H9 (cell line): ENCODE data around the gene CLIC6. TPM values are rescaled to one million over a fixed set of nuclear protein-coding genes. Genes with fewer than 3 reads are reported as not detected.

Experiments used
- DNase-seq: peaks from one replicate; pipeline ENCODE4 v3.0.0-alpha.2; 2017
- H2AFZ ChIP-seq: one replicate; pipeline ENCODE4 v1.6.1; 2013; ENCODE audit warnings: mild to moderate bottlenecking, low read length, control low read depth, moderate library complexity
- H2AK5ac ChIP-seq: 2 replicates; pipeline ENCODE4 v1.6.1; 2013; ENCODE audit warnings: low read length, control low read depth, mixed read lengths; ENCODE audit not compliant: insufficient read length
- H2BK120ac ChIP-seq: one replicate; pipeline ENCODE4 v1.6.1; 2013; ENCODE audit warnings: low read depth, mild to moderate bottlenecking, low read length, control low read depth, inconsistent platforms; ENCODE audit not compliant: poor library complexity, severe bottlenecking
- H2BK12ac ChIP-seq: 2 replicates; pipeline ENCODE4 v1.6.1; 2013; ENCODE audit warnings: low read length, control low read depth, mixed read lengths, low read depth; ENCODE audit not compliant: insufficient read length
- H2BK15ac ChIP-seq: 2 replicates; pipeline ENCODE4 v1.6.1; 2013; ENCODE audit warnings: low read depth, low read length, control low read depth
- H2BK20ac ChIP-seq: one replicate; pipeline ENCODE4 v1.6.1; 2013; ENCODE audit warnings: low read depth, mild to moderate bottlenecking, low read length, control low read depth, inconsistent platforms; ENCODE audit not compliant: poor library complexity, severe bottlenecking
- H2BK5ac ChIP-seq: 2 replicates; pipeline ENCODE4 v1.6.1; 2013; ENCODE audit warnings: low read length, control low read depth, mixed read lengths; ENCODE audit not compliant: insufficient read length
- H3K14ac ChIP-seq: 2 replicates; pipeline ENCODE4 v1.6.1; 2013; ENCODE audit warnings: low read length, control low read depth; ENCODE audit not compliant: insufficient read depth
- H3K18ac ChIP-seq: 2 replicates; pipeline ENCODE4 v1.6.1; 2013; ENCODE audit warnings: low read depth, mild to moderate bottlenecking, mixed read lengths, low read length, control low read depth; ENCODE audit not compliant: insufficient read length
- H3K23ac ChIP-seq: 2 replicates; pipeline ENCODE4 v1.6.1; 2013; ENCODE audit warnings: low read length, control low read depth, mixed read lengths, low read depth; ENCODE audit not compliant: insufficient read length
- H3K23me2 ChIP-seq: 2 replicates; pipeline ENCODE4 v1.6.1; 2013; ENCODE audit warnings: low read depth, mild to moderate bottlenecking, mixed read lengths, low read length, control low read depth; ENCODE audit not compliant: insufficient read length, poor library complexity, severe bottlenecking
- H3K27ac ChIP-seq: 2 replicates; pipeline ENCODE4 v1.5.1; 2013; ENCODE audit warnings: low read length, control low read depth, mixed read lengths, low read depth; ENCODE audit not compliant: insufficient read length
- H3K27me3 ChIP-seq: 2 replicates; pipeline ENCODE4 v1.6.1; 2013; ENCODE audit warnings: low read length, control low read depth, inconsistent platforms; ENCODE audit not compliant: insufficient read depth
- H3K4ac ChIP-seq: 2 replicates; pipeline ENCODE4 v1.6.1; 2013; ENCODE audit warnings: low read depth, mild to moderate bottlenecking, control low read depth, inconsistent platforms, low read length, moderate library complexity
- H3K4me1 ChIP-seq: 2 replicates; pipeline ENCODE4 v1.6.1; 2013; ENCODE audit warnings: low read length, control low read depth, inconsistent platforms; ENCODE audit not compliant: insufficient read depth
- H3K4me2 ChIP-seq: 2 replicates; pipeline ENCODE4 v1.6.1; 2013; ENCODE audit warnings: low read length, control low read depth, mixed read lengths; ENCODE audit not compliant: insufficient read length, insufficient read depth
- H3K56ac ChIP-seq: 2 replicates; pipeline ENCODE4 v1.6.1; 2013; ENCODE audit warnings: low read depth, mild to moderate bottlenecking, mixed read lengths, low read length, control low read depth; ENCODE audit not compliant: insufficient read length
- H3K79me1 ChIP-seq: 2 replicates; pipeline ENCODE4 v1.6.1; 2013; ENCODE audit warnings: low read depth, mild to moderate bottlenecking, moderate library complexity, low read length, control low read depth, inconsistent platforms; ENCODE audit not compliant: insufficient read depth, poor library complexity, severe bottlenecking
- H3K79me2 ChIP-seq: 2 replicates; pipeline ENCODE4 v1.6.1; 2013; ENCODE audit warnings: low read length, control low read depth, inconsistent platforms; ENCODE audit not compliant: insufficient read depth
- H3K9ac ChIP-seq: 2 replicates; pipeline ENCODE4 v1.6.1; 2013; ENCODE audit warnings: low read length, control low read depth, mixed read lengths; ENCODE audit not compliant: insufficient read length; ENCODE audit errors: extremely low read depth
- H3K9me3 ChIP-seq: one replicate; pipeline ENCODE4 v1.6.1; 2013; ENCODE audit warnings: low read depth, low read length, inconsistent platforms; ENCODE audit not compliant: control insufficient read depth
- H3T11ph ChIP-seq: one replicate; pipeline ENCODE4 v1.6.1; 2013; ENCODE audit warnings: mild to moderate bottlenecking, low read length, control low read depth, inconsistent platforms
- H4K20me1 ChIP-seq: one replicate; pipeline ENCODE4 v1.6.1; 2013; ENCODE audit not compliant: control insufficient read depth, insufficient read length, insufficient read depth
- H4K5ac ChIP-seq: 2 replicates; pipeline ENCODE4 v1.6.1; 2013; ENCODE audit warnings: low read depth, mild to moderate bottlenecking, mixed read lengths, low read length, control low read depth; ENCODE audit not compliant: insufficient read length
- H4K8ac ChIP-seq: replicated peaks from 2 replicates; pipeline ENCODE4 v1.6.1; 2013; ENCODE audit warnings: low read length, control low read depth, mixed read lengths, low read depth; ENCODE audit not compliant: insufficient read length
- H4K91ac ChIP-seq: 2 replicates; pipeline ENCODE4 v1.6.1; 2013; ENCODE audit warnings: low read depth, mild to moderate bottlenecking, moderate library complexity, mixed read lengths, low read length, control low read depth; ENCODE audit not compliant: insufficient read length
- H3K27ac Mint-ChIP-seq, 3 experiments: 2 replicates in 2 of 3; 3 replicates in 1 of 3; pipeline ENCODE4 v1.8.0; 2020 to 2021; ENCODE audit warnings: mixed read lengths in 3 of 3, mild to moderate bottlenecking in 1 of 3, moderate library complexity in 1 of 3
- H3K27me3 Mint-ChIP-seq: 2 replicates; pipeline ENCODE4 v1.8.0; 2021; ENCODE audit warnings: low read depth, mild to moderate bottlenecking, moderate library complexity, mixed read lengths
- H3K36me3 Mint-ChIP-seq, 3 experiments: 2 replicates in 2 of 3; 3 replicates in 1 of 3; pipeline ENCODE4 v1.8.0; 2020 to 2021; ENCODE audit warnings: low read depth in 3 of 3, mixed read lengths in 3 of 3; ENCODE audit not compliant: insufficient read depth in 1 of 3
- H3K4me1 Mint-ChIP-seq, 2 experiments: 2 replicates each; pipeline ENCODE4 v1.8.0; 2020; ENCODE audit warnings: mixed read lengths in 2 of 2
- H3K4me3 Mint-ChIP-seq, 2 experiments: 2 replicates in 1 of 2; 3 replicates in 1 of 2; pipeline ENCODE4 v1.8.0; 2020 to 2021; ENCODE audit warnings: mild to moderate bottlenecking in 2 of 2, mixed read lengths in 2 of 2, moderate library complexity in 1 of 2
- H3K9me3 Mint-ChIP-seq, 2 experiments: 2 replicates in 1 of 2; 3 replicates in 1 of 2; pipeline ENCODE4 v1.8.0; 2020; ENCODE audit warnings: mild to moderate bottlenecking in 2 of 2, mixed read lengths in 2 of 2, moderate library complexity in 1 of 2
- WGBS: extraction: QIAGEN DNeasy Blood & Tissue Kit; methylation state at CpG from one replicate; pipeline ENCODE4 v1.1.7; 2013; ENCODE audit warnings: missing lambda C conversion rate, low lambda C conversion rate, mixed read lengths; ENCODE audit not compliant: insufficient read length; ENCODE audit errors: extremely low coverage; 5-methylcytosine and 5-hydroxymethylcytosine counted together
- total RNA-seq: library from RNA; stranded (reverse); gene quantifications from 2 replicates; pipeline ENCODE4 v1.2.1, GENCODE V29; 2021
- TF ChIP-seq, protein P1 (sequence below): fragments of 200-600 bp; sonication (generic); conservative IDR thresholded peaks from 3 replicates; pipeline ENCODE4 v1.8.0; 2021; ENCODE audit warnings: antibody characterized with exemption, mild to moderate bottlenecking

Gene CLIC6
- total RNA-seq, 1 experiment from 2014 or later: 1.3 TPM

DNA sequence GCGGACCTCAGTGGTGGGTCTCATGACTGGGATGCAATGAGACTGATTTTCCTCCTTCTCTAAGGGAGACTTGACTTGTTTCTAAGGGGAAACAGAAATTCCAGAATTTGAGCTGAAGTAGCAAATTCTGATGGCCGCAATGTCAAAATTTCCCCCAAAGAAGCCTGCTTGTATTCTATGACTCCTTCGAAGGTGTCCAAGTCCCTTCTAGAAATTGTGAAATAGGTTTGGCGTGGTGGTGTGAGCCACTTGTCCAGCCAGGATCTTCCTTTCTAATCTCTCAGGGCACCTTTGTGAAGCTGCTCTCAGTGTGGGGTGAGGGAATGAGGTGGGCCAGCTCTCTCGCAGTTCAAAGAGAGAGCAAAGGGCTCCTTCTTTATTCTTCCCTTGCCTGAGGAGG lies 19.9 kb downstream of the CLIC6 start:
- Mint-ChIP-seq H3K9me3 (peaks cover 2 to 3% of the 10 kb centered on the region in 2 experiments; a peak in 4 of 5 replicates), H3K4me3 (no peak overlapping the region), H3K36me3 (0 out of 7 replicates have a peak, but pooled peaks cover 0 to 3% (median 0%) of the 10 kb centered on the region in 3 experiments), H3K27me3 (no peaks in the 10 kb centered on the region; the same call in 1 of the 2 replicates), H3K4me1 (peaks cover 18 to 19% of the 10 kb centered on the region in 2 experiments), H3K27ac (no peak overlapping the region)
- Histone ChIP-seq H2BK20ac (no peak overlapping the region), H3K56ac (no peak overlapping the region), H2BK12ac (no peak overlapping the region), H4K91ac (no peak overlapping the region), H4K8ac (no peak overlapping the region), H2AK5ac (no peak overlapping the region), H3K23ac (no peak overlapping the region), H3K18ac (no peak overlapping the region), H3T11ph (no peak overlapping the region), H2AFZ (no peak overlapping the region), H3K9me3 (no peaks in the 10 kb centered on the region), H3K4ac (no peak overlapping the region), H3K9ac (no peak overlapping the region), H2BK5ac (no peak overlapping the region), H3K4me1 (peaks cover 4% of the 10 kb centered on the region; the same call in 1 of the 2 replicates), H3K79me2 (no peaks in the 10 kb centered on the region), H3K14ac (no peak overlapping the region), H3K4me2 (no peak overlapping the region), H3K27me3 (no peaks in the 10 kb centered on the region), H3K23me2 (no peaks in the 10 kb centered on the region), H4K5ac (no peak overlapping the region), H2BK120ac (no peak overlapping the region), H2BK15ac (no peak overlapping the region), H4K20me1 (no peaks in the 10 kb centered on the region), H3K27ac (no peak overlapping the region), H3K79me1 (no peaks in the 10 kb centered on the region)
- DNase-seq: no peak
- no CpG with 5 or more reads among the region's 5 CpGs for WGBS
- TF ChIP-seq, protein P1, sequence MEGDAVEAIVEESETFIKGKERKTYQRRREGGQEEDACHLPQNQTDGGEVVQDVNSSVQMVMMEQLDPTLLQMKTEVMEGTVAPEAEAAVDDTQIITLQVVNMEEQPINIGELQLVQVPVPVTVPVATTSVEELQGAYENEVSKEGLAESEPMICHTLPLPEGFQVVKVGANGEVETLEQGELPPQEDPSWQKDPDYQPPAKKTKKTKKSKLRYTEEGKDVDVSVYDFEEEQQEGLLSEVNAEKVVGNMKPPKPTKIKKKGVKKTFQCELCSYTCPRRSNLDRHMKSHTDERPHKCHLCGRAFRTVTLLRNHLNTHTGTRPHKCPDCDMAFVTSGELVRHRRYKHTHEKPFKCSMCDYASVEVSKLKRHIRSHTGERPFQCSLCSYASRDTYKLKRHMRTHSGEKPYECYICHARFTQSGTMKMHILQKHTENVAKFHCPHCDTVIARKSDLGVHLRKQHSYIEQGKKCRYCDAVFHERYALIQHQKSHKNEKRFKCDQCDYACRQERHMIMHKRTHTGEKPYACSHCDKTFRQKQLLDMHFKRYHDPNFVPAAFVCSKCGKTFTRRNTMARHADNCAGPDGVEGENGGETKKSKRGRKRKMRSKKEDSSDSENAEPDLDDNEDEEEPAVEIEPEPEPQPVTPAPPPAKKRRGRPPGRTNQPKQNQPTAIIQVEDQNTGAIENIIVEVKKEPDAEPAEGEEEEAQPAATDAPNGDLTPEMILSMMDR: no peak
